ENCODE data around the gene ASNS.
"Not testable (repeated sequence)": the region's sequence is repeated elsewhere in the genome, so short reads cannot be mapped to it uniquely, and the experiment has no call there.

Gene ASNS

GRCh38 chr7:97872025-97872669, at the start of gene ASNS:
TSS of gene ASNS (minus strand) at chr7:97872408. CDS start at chr7:97869156, 3,252 bp downstream.
- DNase-seq: peak; percentile 75

- not testable (repeated sequence) for DNase-seq
Measured at GRCh38 chr7:97921254-97921653, 49.0 kb upstream of the ASNS start.

- not testable (repeated sequence) for DNase-seq
Measured at GRCh38 chr7:97915267-97915666, 43.1 kb upstream of the ASNS start.

GRCh38 chr7:97912294-97912693, 40.1 kb upstream of the ASNS start:
- DNase-seq: not testable (repeated sequence)

GRCh38 chr7:97896893-97897292, 24.7 kb upstream of the ASNS start:
- DNase-seq: not testable (repeated sequence)

GRCh38 chr7:97891721-97892120, 19.5 kb upstream of the ASNS start:
- not testable (repeated sequence) for DNase-seq

GRCh38 chr7:97879527-97879926, 7.3 kb upstream of the ASNS start:
- DNase-seq: not testable (repeated sequence)

- not testable (repeated sequence) for DNase-seq
Measured at GRCh38 chr7:97874894-97875293, 2.7 kb upstream of the ASNS start.

- DNase-seq: no peak
Measured at GRCh38 chr7:97873606-97874005, 1.4 kb upstream of the ASNS start.

- peak; percentile 32 for DNase-seq
Measured at GRCh38 chr7:97871659-97872024, 566 bp downstream of the ASNS start.

GRCh38 chr7:97868788-97869187, 3.4 kb downstream of the ASNS start:
- DNase-seq: no peak

GRCh38 chr7:97868314-97868713, 3.9 kb downstream of the ASNS start:
- no peak for DNase-seq

- no peak for DNase-seq
Measured at GRCh38 chr7:97865104-97865503, 7.1 kb downstream of the ASNS start.

GRCh38 chr7:97859606-97860204, 12.5 kb downstream of the ASNS start:
- DNase-seq: no peak

GRCh38 chr7:97858221-97858620, 14.0 kb downstream of the ASNS start:
- DNase-seq: no peak

GRCh38 chr7:97857544-97857943, 14.7 kb downstream of the ASNS start:
- DNase-seq: no peak

GRCh38 chr7:97851683-97852082, 20.5 kb downstream of the ASNS start:
- no peak for DNase-seq

GRCh38 chr7:97850262-97851031, 21.8 kb downstream of the ASNS start:
- not testable (repeated sequence) for DNase-seq

- no peak for DNase-seq
Measured at GRCh38 chr7:97847791-97848190, 24.4 kb downstream of the ASNS start.

GRCh38 chr7:97846945-97847344, 25.3 kb downstream of the ASNS start:
- DNase-seq: no peak

- no peak for DNase-seq
Measured at GRCh38 chr7:97845622-97846203, 26.5 kb downstream of the ASNS start.

- no peak for DNase-seq
Measured at GRCh38 chr7:97844036-97844435, 28.2 kb downstream of the ASNS start.

- no peak for DNase-seq
Measured at GRCh38 chr7:97842772-97843345, 29.3 kb downstream of the ASNS start.
